ENCODE measurements around the gene ZBED3.

DNA sequence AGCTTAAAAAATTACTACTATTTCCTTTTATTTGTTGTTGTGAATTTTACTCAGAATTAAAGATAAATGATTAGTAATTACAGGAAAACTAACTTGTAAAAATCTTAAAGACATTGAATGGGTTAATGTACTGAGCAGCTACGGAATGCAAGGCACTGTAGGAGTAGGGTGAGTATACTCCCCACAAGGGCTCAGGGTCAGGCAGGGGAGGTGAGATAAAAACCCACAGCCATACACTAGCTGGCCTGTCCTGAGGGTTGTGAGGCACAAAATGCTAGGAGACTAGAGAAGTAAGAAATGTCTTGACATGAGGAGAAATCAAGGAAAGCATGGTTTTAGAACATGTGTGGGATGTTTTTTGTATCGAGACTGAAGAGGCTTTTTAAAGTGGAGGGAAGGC is 13.4 kb downstream of the ZBED3 start:
- TF ChIP-seq POLR2A (IDR thresholded peaks at IDR 0.05; ENCODE audit: low read length) (no peak), GATA1 (IDR thresholded peaks at IDR 0.05; ENCODE audit: low read depth, low read length) (no peak)
